GM18861 (cell line): ENCODE data around the gene DAPL1.
A peak's percentile ranks its signal among the peaks of the same experiment; 100 is the strongest.

Experiments
- ATAC-seq: cut with Tn5 transposase; IDR thresholded peaks from one replicate; pipeline ENCODE4 v1.9.1; 2021; ENCODE audit not compliant: unreplicated experiment

Gene DAPL1, protein sequence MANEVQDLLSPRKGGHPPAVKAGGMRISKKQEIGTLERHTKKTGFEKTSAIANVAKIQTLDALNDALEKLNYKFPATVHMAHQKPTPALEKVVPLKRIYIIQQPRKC

DNA sequence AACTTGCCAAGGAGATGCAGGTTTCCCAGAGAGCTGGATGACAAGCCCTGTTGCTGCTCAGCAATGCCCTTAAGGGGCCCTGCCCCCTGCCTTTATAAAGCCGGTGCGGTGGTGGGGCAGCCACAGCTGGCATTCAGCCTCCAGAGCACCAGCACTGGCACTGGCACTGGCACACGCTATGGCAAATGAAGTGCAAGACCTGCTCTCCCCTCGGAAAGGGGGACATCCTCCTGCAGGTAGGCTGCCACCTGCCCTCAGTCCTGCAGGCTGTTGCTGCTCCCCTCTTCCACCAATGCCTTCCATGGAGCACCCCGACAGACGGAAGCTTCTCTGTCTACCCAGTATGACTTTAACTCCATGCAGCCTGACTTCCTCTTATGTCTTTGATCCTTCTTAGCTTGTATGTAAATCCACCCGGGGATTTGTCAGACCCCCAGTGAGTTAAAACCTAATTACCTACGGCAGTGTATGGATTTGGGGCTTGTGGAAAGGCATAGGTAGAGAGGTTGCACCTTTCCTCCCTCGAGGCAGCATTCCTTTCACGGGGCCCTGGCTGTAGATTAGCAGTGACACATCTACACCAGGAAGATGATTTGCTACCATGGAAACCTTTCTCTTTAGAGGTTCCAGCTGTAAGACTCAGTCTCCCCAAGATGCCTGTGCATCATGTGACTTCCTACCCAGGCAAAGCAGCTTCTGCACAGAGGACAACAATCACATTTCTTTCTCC is at the start of gene DAPL1:
Gene DAPL1, plus strand, starts transcription at position 123 of the 730 bp plus-strand sequence. Its CDS starts 56 bp downstream, at position 179.
- no peak for ATAC-seq

DNA sequence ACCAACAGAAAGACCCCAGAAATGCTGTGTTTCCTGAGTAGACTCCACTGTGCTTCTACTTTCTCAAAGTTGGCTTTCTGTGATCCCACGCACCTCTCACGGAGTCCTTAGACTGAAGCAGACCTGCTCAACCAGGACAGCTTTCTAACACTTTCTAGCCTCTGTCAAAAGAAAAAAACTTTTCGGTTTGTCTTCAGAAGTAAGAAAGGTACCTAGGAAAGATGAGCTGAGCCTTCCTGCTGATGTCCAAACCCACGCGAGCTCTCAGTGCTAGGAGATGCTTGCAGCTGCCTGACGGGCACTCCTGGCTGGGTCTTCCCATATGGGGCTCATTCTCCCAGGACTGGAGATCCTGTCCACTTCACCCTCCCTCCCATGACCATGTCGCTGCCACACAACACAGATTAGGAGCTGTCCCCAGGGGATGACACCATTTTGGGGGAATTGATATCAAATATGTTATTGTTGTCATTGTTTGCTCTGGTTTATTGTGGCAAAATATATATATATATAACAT is 49.2 kb upstream of the DAPL1 start:
- ATAC-seq = no peak

DNA sequence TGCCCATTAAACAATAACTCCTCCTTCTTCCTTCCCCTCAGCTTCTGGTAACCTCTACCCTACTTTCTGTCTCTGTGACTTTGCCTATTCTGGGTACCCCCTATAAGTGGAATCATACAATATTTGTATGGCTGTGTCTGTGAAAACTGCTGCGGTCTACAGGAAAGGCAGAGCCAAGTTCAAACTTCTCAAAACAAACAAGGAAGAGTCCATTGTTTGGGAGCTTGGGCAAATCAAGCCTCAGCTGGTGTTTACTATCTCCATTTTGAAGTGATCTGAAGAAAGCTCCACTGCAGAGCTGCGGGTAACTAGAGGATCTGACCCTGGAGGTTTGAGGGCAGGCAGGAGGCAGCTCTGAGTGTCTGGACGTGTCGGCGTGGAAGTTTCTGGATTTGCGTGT is 48.6 kb upstream of the DAPL1 start:
- no peak for ATAC-seq

DNA sequence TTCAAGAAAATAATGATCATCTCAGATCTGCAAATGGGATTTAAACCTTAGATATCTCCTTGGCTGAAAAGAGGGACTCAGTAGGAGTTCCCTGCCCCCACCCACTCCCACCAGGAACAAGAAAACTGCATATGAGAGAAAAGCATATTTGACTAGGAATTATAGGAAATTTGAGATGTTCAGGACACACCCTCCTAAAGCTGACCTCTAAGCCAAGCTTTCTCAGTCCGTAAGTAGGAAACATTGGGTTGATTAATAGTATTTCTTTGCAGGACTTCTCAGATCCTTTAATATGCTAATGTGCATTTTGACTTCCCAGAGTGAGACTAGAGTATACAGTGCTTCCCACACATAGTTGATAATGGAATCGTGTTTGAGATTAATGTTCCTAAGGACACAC is 47.8 kb upstream of the DAPL1 start:
- ATAC-seq = no peak

DNA sequence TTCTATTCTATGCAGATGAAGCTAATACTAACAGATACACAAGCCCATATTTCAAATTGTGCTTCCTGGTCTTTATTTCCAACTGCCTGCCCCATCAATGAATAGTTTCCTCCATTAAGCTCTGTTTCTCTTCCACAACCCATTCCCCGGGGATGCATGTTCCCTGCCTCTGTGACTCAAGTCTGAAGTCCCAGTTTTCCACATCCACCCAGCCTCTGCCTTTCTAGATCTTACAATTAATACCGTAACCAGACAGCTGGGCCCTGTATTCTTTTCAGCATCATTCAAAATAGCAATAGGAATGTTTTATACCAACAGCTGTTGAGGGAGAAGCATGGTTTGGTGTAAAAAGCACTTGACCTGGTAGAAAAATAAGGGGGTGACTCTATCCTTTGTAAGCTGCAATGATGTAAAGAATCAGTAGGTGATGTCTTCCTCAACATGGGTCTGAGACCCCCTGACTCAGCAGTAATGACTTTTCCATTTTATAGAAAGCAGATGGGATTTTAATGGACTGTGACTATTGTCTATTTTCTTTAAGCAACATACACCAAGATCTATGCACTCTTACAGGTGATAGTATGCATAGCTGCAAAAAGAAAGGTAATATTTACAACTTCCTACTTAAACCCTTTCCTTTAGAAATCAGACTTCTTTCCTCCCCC is 46.1 kb upstream of the DAPL1 start:
- ATAC-seq = no peak

DNA sequence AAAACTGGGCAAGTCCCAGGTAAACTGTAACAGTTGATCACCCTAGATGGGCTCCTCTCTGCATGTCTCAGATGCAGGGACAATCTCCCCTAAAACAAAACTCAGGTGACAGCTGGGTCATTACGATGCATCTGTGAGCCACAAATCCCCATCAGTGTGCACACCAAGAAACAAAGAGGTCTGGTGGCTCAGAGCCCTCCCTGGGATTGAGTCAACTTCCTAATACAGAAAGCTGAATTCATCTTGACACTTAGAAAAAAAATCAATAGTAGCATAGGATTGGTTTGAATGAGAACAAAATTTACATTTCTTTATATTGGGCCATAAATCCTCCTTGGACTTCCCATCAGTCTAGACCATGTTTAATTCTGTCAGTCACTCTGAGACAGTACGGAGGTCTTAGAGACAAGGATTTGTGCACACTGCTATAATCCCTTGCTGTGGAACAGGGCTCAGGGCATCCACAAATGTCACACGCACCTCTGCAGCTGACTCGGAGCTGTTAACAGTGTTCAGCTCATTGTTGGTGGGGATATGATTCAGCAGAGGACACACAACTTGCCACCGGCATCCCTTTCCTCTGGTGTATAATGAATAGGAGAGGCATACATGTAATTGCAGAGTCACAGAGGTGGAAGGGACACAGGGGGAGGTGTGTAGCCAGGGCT is 44.5 kb upstream of the DAPL1 start:
- ATAC-seq = no peak

DNA sequence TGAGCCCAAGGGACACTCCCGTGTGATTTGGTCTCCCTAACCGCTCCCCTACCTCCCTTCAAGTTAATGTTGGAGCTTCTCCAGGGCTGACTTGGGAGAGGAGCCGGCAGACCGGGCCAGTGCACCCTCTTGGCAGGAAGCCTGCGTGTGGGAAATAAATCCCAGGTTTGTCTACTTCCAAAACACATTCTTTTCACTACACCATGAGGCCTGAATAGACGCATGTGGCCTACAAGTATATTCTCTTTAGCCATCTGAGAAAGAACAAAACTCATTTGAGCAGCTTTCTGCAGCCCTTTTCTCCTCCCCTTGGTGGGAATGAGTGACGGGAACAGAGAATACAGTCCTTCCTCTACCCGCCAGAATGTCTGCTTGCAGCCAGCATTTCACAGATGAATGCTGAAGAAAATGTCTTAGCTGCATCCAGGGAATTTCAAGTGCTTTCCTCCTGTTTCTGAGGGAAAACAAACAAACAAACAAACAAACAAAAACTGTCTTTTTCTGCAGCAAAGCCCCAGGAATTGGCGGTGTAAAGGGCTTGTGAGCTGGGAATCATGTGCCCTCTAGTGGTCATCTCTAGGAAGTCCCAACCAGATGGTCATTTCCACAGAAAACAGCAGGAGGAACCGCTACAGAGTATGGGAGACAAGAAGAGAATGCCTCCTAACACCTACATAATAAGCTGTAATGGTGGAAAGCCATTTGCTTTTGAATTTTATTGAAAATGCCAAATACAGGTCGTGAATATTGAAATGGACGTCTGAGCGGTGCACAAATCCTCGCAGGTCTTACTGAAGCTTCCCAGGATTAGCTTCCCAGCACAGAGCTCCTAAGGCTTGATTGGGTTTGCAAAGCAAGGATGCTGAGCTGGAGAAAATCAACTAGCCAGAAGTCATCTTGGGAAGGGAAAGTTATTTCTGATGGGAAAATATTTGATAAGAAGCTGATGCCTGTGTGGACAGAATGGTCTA is 41.2 kb upstream of the DAPL1 start:
- peak; percentile 80 for ATAC-seq

DNA sequence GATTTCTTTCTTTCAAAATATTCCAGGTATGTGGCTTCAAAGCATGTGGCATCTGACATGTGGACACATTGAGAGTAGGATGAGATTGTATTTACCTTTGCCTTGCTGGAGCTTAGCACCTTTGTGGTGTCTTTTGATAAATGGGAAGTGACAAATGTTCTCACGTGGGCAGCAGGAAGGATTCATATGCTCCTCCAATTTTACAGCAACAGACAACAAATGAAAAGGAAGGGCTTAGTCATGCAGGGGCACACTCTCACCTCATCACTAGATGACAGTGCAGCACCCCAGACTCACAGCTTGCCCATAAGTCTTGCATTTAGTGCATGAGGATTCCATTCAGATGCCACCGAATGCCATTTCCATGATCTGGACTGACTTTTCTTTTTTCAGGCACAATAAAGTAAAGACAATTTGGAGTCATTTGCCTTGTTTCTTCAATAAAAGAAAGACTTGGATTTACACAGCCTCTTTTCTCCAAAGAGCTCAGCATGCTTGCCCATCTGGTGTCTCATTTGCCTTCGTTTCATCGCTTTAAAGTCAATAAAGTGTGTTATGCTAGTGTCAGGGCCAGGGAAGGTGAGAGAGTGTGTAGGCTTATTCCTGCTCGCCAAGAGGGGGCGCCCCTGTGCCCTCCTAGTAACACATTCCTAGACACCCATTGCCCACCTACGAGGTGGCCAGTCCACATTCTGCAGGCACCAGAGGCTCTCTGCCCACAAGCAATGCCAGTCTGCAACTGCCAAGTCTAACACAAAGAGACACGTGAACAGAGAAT is 39.6 kb upstream of the DAPL1 start:
- no peak for ATAC-seq

DNA sequence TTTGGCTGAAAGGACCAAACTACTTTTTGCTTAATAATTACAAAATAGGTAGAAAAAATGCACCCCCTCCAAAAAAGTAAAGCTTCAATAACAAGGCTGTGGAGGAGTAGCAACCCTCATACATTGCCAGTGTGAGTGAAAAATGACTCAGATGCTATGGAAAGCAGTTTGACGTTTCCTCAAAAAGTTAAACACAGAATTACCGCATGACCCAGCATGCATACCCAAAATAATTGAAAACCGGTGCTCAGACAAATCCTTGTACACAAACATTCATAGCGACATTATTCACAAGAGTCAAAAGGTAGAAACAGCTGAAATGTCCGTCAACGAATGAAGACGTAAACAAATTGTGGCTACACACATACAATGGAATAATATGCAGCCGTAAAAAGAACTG is 38.8 kb upstream of the DAPL1 start:
- no peak for ATAC-seq

DNA sequence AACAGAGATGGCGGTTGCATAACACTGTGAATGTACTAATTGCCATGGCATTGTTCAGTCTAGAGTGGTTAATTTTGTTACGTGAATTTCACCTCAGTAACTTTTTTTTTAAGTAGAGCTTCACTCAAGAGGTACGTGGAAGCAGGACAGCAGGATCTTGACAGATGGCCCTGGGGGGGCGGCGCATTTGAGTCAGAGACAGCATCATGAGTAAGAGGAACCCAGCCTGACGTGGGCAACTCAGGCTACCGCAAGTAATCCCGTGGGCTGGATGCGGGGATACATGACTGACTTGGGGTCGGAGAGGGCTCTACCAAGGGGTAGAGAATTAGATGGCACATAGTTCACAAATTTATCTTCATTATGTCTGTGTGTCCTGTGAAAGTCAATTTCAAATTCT is 38.1 kb upstream of the DAPL1 start:
- no peak for ATAC-seq

DNA sequence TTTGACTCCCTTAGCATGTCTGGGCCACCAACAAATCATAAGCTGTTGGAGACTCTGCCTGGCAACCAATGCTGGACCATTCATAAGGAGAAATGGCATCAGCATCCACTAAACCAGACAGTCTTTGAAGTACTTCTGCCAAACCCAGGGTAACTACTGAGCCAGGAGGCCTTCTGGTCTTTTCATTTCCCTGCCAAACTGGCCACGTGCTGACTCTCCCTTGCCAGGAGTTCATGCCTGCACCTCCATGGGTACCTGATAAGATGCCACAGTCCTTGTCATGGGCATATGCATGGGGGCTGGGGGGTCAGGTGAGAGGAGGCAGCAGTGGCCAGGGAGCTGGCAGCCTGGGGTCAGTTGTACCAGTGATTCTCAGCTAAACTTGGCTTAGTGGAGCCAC is 34.2 kb upstream of the DAPL1 start:
- ATAC-seq = no peak

DNA sequence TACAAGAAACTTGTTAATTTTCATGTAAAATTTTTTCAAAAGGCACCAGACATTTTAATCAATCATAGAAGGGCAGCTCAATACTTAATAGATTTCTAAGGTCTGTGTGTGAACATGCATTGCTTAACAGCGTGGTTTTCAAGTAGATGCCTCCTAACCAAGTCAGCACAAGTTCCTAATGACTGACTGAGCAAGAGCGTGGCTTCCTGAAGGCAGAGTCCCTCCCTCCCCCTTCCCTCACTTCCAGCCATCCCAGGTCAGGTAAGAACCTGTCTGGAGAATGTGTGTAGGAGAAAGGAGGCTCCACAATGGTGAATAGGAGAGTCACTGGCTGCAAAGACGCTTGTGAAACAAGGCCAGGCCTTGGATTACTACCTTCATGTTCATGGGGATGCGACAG is 33.5 kb upstream of the DAPL1 start:
- ATAC-seq = no peak

DNA sequence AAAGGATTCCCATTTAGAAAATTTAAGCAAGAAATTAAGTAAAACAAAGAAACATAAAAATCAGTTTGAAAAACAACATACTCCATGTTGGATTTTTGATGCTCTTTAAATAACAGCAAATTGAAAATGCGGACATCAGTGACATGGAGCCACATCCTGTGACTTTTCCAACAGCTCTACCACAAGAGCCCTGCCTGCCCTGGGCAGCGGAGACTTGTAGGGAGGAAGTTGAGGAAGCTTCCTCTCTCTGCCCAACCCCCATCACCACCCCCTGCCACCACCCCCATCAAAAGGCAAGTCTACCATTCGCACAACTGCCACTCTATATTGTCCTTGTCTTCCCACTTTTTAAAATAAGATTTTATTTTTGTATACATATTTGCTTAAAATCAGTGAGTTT is 32.8 kb upstream of the DAPL1 start:
- no peak for ATAC-seq

DNA sequence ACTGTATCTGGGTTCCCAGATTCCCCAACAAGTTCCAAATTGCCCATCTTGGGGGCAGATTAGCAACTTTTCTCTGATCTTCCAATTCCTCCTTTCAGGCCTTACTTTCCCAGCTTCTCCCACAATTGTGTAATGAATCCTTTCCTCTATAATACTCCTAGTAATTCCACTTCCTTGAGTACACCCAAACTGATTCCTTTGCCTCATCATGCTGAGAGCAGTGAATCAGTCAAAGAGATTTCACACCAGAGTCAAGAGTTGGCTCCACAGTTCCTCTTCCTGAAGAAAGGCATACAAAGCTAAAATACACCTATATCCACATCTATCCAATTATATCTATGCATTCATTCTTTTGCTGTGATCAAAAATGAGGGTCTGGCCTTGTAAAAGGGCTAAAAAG is 28.6 kb upstream of the DAPL1 start:
- ATAC-seq = no peak

DNA sequence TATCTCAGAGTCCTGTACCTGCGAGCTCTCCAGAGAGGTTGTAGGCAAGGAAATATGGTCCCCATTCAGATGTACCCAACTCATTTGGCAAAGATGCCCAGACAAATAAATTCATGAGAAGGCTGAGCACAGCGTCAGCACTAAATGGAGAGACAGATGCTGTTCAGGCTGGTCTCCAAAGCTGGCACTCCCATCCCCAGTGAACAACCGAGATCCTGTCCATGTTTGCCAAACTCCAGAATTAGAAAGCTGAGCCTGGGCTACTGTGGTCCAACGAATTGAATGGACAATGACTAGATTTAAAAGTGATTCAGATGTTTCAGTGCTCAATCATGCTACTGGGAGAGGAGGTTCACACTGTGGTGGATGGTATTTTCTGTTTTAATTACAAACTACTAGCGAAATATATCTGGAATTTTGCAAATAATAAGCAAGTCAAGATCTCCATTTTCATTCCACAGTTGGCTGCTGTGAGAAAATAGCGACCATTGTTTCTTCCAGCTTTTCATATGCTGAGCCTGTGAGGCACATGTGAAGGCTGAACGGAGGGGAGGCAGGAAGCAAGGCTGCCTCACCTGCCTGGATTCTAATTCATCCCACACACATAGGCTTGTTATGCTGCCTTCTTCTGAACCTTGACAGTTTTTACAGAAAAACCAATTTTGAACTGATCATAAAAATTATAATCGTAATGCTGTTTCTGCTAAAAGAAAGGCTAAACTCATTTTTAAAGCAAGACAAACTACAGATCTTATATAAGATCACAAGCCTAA is 22.6 kb upstream of the DAPL1 start:
- ATAC-seq = no peak

DNA sequence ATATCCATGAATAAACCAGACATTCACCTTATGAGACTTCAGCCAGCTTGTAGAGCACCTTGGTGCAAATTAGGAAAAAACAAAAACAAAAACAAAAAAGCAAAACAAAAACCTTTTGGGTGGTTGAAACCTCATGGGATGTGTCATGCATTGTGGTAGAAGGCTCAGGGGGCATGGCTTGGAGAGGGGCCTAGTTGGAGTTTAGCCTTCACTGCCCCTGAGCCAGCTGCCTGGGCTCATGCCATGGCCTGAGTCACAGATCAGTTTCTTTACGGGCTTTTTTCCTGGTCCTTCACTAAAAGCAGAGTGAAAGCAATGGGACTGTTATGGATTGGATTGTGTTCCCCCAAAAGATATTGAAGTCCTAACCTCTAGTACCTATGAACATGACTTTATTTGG is 22.0 kb upstream of the DAPL1 start:
- no peak for ATAC-seq

DNA sequence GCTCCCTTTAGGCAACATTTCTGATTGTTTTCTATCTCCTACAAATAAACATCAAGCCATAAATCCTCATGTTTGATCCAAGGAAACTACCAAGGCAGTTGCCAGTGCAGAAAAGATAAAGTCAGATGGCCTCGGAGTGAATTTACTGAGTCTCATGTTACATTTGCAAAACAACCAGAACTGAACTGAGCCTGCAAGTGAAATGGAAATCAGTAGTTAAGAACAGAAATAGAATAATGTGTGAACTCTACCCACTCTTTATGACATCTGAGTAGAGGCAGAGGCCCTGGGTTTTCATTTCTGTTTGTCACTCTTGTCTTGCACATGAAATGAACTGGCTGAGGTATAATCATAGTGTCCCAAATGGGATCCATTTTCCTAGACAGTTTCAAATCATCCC is 20.4 kb upstream of the DAPL1 start:
- ATAC-seq = no peak

DNA sequence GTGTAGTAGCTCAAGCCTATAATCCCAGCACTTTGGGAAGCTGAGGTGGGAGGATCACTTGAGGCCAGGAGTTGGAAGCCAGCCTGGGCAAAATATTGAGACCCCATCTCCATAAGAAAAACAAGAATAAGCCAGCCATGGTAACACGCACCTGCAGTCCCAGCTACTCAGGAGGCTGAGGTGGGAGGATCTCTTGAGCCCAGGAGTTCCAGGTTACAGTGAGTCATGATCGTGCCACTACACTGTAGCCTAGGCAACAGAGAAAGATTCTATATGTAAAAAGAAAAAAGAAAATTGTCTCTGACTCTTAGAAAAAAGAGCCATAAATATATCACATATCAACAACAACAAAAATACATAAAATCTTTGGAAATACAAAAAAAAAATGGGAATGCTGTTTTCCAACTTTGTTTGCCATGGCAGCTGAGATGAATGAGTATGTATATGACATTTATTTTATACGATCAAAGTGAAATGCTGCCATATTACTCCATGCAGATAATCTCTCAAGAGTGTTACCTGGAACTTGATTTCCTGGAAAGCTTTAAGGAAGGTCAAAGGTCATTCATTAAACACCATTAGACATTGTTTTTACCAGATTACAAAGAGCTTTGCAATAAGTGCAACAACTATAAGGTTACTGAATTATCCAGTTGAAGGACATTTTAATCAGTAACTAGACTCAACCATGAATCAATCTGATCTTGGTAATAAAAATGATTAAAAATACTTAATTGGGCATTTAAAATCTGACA is 19.7 kb upstream of the DAPL1 start:
- no peak for ATAC-seq
